LNCAP (cell line): ENCODE measurements around the gene HNRNPDL.

Experiments
- CTCF ChIP-seq: fragments of 450-650 bp; IDR thresholded peaks from 2 replicates; pipeline ENCODE4 v1.5.1; 2017; ENCODE audit warnings: mild to moderate bottlenecking

HNRNPDL gene

GRCh38 chr4:82397527-82397926, 32.7 kb downstream of the HNRNPDL start:
- TF ChIP-seq CTCF, result no peak

- TF ChIP-seq CTCF, result no peak
These were observed 35.4 kb downstream of the HNRNPDL start for GRCh38 chr4:82394896-82395295.

GRCh38 chr4:82388405-82388804, 41.9 kb downstream of the HNRNPDL start:
- TF ChIP-seq CTCF, result no peak

DNA sequence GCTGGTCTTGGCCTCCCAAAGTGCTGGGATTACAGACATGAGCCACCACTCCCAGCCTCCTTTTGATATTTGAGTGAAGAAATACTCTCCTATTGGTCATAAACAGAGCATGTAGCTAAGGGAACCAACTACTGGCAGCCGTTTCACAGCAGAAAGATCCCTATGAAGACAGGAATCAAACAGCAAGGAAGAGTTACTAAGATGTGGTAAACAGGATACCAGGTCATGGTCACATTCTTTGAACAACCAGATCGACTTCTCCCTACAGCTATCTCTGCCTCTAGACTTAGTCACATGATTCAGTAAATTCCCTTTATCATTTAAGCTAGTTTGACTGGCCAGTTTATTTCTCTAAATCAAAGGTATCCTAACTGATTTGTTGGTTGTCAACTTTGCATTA, 47.5 kb downstream of the HNRNPDL start:
- no peak for TF ChIP-seq CTCF

DNA sequence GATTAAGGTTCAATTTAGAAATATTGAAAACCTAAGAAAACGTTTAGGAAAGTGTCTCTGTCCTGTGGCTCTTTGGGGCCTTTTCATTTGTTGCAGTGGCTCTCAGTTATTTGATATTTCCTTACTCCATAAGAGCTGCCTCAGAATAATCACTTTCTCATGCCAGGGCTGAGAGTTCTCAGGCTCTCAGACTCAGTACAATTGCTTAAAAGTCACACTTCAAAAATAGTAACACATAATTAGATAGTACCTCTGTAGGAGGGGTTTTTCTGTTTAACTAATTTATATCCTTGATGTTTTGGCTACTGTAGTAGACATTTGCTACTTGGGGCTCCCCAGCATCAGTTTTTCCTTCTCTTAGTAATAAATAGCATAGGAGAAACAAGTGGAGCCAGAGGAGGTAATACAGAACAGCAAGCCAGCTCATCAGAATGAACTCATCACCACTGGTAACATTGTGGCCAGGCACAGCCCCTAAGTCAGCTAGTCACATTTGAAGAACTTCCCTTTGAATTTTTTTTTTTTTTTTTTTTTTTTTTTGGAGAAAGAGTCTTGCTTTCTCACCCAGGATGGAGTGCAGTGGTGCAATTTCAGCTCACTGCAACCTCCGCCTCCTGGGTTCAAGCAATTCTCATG, 48.5 kb downstream of the HNRNPDL start:
- TF ChIP-seq CTCF, result no peak

GRCh38 chr4:82381235-82381634, 49.0 kb downstream of the HNRNPDL start:
- no peak for TF ChIP-seq CTCF

GRCh38 chr4:82380831-82381230, 49.4 kb downstream of the HNRNPDL start:
- no peak for TF ChIP-seq CTCF

DNA sequence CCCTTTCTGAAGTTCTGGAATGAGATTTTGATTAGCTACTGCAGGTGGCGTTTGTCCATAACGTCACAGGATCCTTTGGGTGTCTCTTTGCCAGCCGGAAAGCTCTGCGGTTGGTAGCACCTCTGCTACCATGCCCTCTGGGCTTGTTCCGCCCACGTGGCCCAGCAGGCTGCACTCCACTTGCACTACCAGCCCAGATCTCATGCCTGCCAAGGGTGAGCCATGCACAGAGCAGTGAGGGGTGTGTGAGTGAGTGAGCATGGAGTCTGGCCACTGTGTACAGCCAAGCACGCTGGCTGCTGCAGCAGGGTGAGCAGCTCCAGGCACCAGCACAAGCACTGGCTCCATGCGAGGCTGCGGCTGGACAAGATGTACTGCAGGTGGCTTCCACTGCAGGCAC, 49.9 kb downstream of the HNRNPDL start:
- TF ChIP-seq CTCF, result no peak
